ENCODE results near the gene CTDSP2. TPM values are rescaled to one million over a fixed set of nuclear protein-coding genes. Genes with fewer than 3 reads are reported as not detected.
A peak's percentile ranks its signal among the peaks of the same experiment; 100 is the strongest.

The CTDSP2 gene
- total RNA-seq, 1 experiment from 2014 or later, result 82.7 TPM

DNA sequence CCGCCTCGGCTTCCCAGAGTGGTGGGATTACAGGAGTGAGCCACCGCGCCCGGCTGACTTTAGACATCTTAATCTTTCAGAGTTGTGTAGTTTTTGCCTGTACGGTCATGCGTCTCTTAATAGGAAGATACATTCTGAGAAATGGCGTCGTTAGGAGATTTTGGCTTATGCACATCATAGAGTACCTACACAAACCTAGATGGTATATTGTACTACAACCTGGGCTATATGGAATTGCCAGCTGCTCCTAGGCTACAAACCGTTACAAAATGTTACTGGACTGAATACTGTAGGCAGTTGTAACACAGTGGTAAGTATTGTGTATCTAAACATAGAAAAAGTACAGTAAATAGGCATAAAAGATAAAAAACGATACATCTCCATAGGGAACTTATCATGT lies 62.7 kb downstream of the CTDSP2 start:
- Histone ChIP-seq H3K79me2 (ENCODE audit: insufficient read depth, low read length) (peaks cover 47% of the 10 kb centered on the region), H3K4me1 (ENCODE audit: control insufficient read depth in 1 of 2, insufficient read depth in 2 of 2, low read length in 2 of 2) (peaks cover 6 to 10% of the 10 kb centered on the region in 2 experiments), H3K4me3 (replicated peaks in 1 of 2; ENCODE audit: low read depth in 1 of 2, low read length in 2 of 2) (peak overlapping the region; percentile 98 to 100; a peak in 3 of 4 replicates), H3K36me3 (ENCODE audit: control insufficient read depth in 1 of 2, insufficient read depth in 2 of 2, low read length in 2 of 2) (peaks cover 21 to 28% of the 10 kb centered on the region in 2 experiments; a peak in 3 of 4 replicates), H3K9me2 (ENCODE audit: insufficient read depth) (no peaks in the 10 kb centered on the region), H3K27me3 (ENCODE audit: insufficient read depth, low read length) (no peaks in the 10 kb centered on the region), H3K4me2 (ENCODE audit: low read length) (peak overlapping the region; percentile 74), H2AFZ (ENCODE audit: low read depth, low read length, poor library complexity, severe bottlenecking) (no peak overlapping the region), H3K9ac (ENCODE audit: low read length) (no peak overlapping the region), H4K20me1 (ENCODE audit: insufficient read depth) (no peaks in the 10 kb centered on the region), H3K9me3 (ENCODE audit: control insufficient read depth in 1 of 2, insufficient read depth in 1 of 2, low read depth in 1 of 2, low read length in 2 of 2) (no peaks in the 10 kb centered on the region), H3K27ac (ENCODE audit: low read depth, low read length) (no peak overlapping the region)
- ATAC-seq, result no peak
- CTCF ChIA-PET, result no interaction called here
- POLR2A ChIA-PET, result interaction anchor here (1.2 kb wide), 1 partner anchor 12 kb away, joined by 6 read pairs; the partner anchor contains the start of genes EEF1AKMT3 and METTL1
- RAD21 ChIA-PET (ENCODE audit: low non-redundant PET in 1 of 2, low total read pairs in 2 of 2, uncharacterized antibody in 2 of 2, unreplicated experiment in 2 of 2), result no interaction called here
- intact Hi-C loops (cut with micrococcal nuclease), result no loop called here
- TF ChIP-seq YY1 (IDR thresholded peaks at IDR 0.05; ENCODE audit: extremely low read depth, insufficient replicate concordance, low read depth, low read length) (no peak), SIN3A (IDR thresholded peaks at IDR 0.05; ENCODE audit: low read depth) (no peak), SRF (IDR thresholded peaks at IDR 0.05; ENCODE audit: low read depth) (no peak), SP1 (IDR thresholded peaks at IDR 0.05; ENCODE audit: low read depth) (no peak), ZFX (IDR thresholded peaks at IDR 0.05) (no peak), ZNF274 (IDR thresholded peaks at IDR 0.05; ENCODE audit: low read depth, low read length) (no peak), EZH2phosphoT487 (IDR thresholded peaks at IDR 0.05; ENCODE audit: borderline replicate concordance) (no peak), CBX3 (IDR thresholded peaks at IDR 0.05; ENCODE audit: low read depth) (no peak), ATF3 (IDR thresholded peaks at IDR 0.05) (no peak), ZBTB33 (IDR thresholded peaks at IDR 0.05; ENCODE audit: extremely low read depth, insufficient replicate concordance, low read length) (no peak), EGR1 (IDR thresholded peaks at IDR 0.05; ENCODE audit: low read depth) (no peak), JUND (IDR thresholded peaks at IDR 0.05) (no peak), RAD21 (IDR thresholded peaks at IDR 0.05; ENCODE audit: low read depth) (no peak), EZH2 (IDR thresholded peaks at IDR 0.05) (no peak), MAX (IDR thresholded peaks at IDR 0.05) (no peak), POLR2A (IDR thresholded peaks at IDR 0.05; ENCODE audit: borderline replicate concordance, extremely low read depth, insufficient read depth, insufficient read length) (no peak), FOSL1 (IDR thresholded peaks at IDR 0.05; ENCODE audit: low read depth) (no peak)
- TF ChIP-seq, protein P1, sequence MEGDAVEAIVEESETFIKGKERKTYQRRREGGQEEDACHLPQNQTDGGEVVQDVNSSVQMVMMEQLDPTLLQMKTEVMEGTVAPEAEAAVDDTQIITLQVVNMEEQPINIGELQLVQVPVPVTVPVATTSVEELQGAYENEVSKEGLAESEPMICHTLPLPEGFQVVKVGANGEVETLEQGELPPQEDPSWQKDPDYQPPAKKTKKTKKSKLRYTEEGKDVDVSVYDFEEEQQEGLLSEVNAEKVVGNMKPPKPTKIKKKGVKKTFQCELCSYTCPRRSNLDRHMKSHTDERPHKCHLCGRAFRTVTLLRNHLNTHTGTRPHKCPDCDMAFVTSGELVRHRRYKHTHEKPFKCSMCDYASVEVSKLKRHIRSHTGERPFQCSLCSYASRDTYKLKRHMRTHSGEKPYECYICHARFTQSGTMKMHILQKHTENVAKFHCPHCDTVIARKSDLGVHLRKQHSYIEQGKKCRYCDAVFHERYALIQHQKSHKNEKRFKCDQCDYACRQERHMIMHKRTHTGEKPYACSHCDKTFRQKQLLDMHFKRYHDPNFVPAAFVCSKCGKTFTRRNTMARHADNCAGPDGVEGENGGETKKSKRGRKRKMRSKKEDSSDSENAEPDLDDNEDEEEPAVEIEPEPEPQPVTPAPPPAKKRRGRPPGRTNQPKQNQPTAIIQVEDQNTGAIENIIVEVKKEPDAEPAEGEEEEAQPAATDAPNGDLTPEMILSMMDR (IDR thresholded peaks at IDR 0.05 in 2 of 3, conservative IDR thresholded peaks at IDR 0.05 in 1 of 3; ENCODE audit: borderline replicate concordance in 1 of 3, insufficient read depth in 1 of 3, low read depth in 2 of 3, low read length in 2 of 3), result no peak
- DNase-seq (ENCODE audit: low read depth, low spot score), result no peak
- TSS peak; percentile 56 for BruUV-seq (replicated peaks)

Data from HCT116 (cell line).